Right lobe of liver (tissue), 4 donors: ENCODE measurements around the gene LTC4S.

ENCODE experiments used
- POLR2A ChIP-seq: fragments of 450-650 bp; IDR thresholded peaks from one replicate; pipeline ENCODE4 v1.6.1; 2017; ENCODE audit warnings: antibody characterized with exemption, mild to moderate bottlenecking
- TF ChIP-seq, protein P1 (sequence below), 4 donors: fragments of 200-600 bp in 3 of 4; fragments of 450-650 bp in 1 of 4; IDR thresholded peaks; one replicate each; pipeline versions ENCODE4 v1.5.1 to v1.8.0; 2016 to 2022; ENCODE audit warnings: antibody characterized with exemption in 4 of 4, mild to moderate bottlenecking in 2 of 4
- donor health status: DM: no; HTN: no; CAD: no.
- donor health status: DM: no; HTN: no; CAD: no.
- donor health status: DM: no; HTN: yes; CAD: no.

DNA sequence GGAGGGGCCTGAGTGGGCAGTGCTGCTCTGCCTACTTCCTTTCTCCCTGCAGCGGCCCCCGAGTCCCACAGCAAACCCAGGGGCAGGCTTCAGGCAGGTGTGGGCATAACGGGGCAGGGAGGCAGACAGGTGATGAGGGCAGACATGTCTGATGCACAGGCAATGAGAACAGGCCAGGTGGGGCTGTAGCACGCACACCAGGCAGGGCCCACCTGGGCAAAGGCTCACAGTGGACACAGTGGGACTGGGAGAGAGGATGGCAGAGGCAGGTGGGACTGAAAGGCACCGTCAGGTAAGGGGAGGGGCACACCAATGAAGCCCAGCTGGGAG is 5.8 kb downstream of the LTC4S start:
- TF ChIP-seq, protein P1, sequence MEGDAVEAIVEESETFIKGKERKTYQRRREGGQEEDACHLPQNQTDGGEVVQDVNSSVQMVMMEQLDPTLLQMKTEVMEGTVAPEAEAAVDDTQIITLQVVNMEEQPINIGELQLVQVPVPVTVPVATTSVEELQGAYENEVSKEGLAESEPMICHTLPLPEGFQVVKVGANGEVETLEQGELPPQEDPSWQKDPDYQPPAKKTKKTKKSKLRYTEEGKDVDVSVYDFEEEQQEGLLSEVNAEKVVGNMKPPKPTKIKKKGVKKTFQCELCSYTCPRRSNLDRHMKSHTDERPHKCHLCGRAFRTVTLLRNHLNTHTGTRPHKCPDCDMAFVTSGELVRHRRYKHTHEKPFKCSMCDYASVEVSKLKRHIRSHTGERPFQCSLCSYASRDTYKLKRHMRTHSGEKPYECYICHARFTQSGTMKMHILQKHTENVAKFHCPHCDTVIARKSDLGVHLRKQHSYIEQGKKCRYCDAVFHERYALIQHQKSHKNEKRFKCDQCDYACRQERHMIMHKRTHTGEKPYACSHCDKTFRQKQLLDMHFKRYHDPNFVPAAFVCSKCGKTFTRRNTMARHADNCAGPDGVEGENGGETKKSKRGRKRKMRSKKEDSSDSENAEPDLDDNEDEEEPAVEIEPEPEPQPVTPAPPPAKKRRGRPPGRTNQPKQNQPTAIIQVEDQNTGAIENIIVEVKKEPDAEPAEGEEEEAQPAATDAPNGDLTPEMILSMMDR (IDR thresholded peaks at IDR 0.05) = no peak
- TF ChIP-seq POLR2A = no peak
